ENCODE measurements around the gene NRAP.

Gene NRAP

DNA sequence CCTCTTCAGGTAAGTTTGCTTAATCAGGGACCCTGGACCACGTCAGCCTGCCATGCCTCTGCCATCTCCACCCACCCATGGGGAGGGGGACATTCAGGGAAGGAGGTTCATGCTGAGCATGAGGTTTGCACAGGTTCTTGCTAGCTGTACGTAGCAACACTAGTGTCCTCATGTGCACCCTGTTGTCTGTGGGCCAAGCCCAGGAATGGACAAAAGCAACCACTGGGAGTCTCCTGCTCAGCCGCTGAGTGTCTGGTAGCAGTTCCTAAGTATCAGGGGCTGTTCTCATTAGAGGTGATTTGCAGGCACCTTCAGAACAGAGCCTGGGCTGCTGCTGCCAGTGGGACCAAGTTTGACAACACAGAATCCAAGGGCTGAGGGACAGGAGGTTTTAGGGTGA, 33.8 kb upstream of the NRAP start:
- Histone ChIP-seq H3K27ac (ENCODE audit: low read depth, low read length) (no peak overlapping the region), H3K4me3 (ENCODE audit: low read depth in 1 of 2, low read length in 2 of 2) (no peak overlapping the region), H3K9ac (ENCODE audit: low read depth in 1 of 2, low read length in 2 of 2) (no peak overlapping the region), H3K9me3 (ENCODE audit: control insufficient read depth in 1 of 2, low read length in 2 of 2) (peaks cover 0 to 13% of the 10 kb centered on the region in 2 donors), H3K4me1 (ENCODE audit: control insufficient read depth in 1 of 2, insufficient read depth in 2 of 2, low read length in 2 of 2) (no peaks in the 10 kb centered on the region), H3K27me3 (ENCODE audit: control insufficient read depth in 1 of 2, insufficient read depth in 2 of 2, low read length in 2 of 2) (no peaks in the 10 kb centered on the region), H3K36me3 (ENCODE audit: control insufficient read depth in 1 of 2, insufficient read depth in 2 of 2, low read length in 2 of 2) (peaks cover 27 to 47% of the 10 kb centered on the region in 2 donors)

DNA sequence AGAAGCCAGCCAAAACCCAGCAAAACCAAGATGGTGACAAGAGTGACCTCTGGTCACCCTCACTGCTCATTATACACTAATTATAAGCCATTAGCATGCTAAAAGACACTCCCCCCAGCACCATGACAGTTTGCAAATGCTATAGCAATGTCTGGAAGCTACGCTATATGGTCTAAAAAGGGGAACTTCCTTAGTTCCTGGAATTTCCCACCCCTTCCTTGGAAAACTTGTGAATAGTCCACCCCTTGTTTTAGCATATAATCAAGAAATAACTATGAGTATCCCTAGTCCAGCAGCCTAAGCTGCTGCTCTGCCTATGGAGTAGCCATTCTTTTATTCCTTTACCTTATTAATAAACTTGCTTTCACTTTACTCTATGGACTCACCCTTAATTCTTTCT, 31.9 kb upstream of the NRAP start:
- Histone ChIP-seq H3K36me3 (ENCODE audit: control insufficient read depth in 1 of 2, insufficient read depth in 2 of 2, low read length in 2 of 2) (peaks cover 29 to 50% of the 10 kb centered on the region in 2 donors), H3K9ac (ENCODE audit: low read depth in 1 of 2, low read length in 2 of 2) (no peak overlapping the region), H3K27me3 (ENCODE audit: control insufficient read depth in 1 of 2, insufficient read depth in 2 of 2, low read length in 2 of 2) (no peaks in the 10 kb centered on the region), H3K9me3 (ENCODE audit: control insufficient read depth in 1 of 2, low read length in 2 of 2) (peaks cover 0 to 15% of the 10 kb centered on the region in 2 donors), H3K4me3 (ENCODE audit: low read depth in 1 of 2, low read length in 2 of 2) (no peak overlapping the region), H3K4me1 (ENCODE audit: control insufficient read depth in 1 of 2, insufficient read depth in 2 of 2, low read length in 2 of 2) (peaks cover 0 to 4% of the 10 kb centered on the region in 2 donors), H3K27ac (ENCODE audit: low read depth, low read length) (no peak overlapping the region)

DNA sequence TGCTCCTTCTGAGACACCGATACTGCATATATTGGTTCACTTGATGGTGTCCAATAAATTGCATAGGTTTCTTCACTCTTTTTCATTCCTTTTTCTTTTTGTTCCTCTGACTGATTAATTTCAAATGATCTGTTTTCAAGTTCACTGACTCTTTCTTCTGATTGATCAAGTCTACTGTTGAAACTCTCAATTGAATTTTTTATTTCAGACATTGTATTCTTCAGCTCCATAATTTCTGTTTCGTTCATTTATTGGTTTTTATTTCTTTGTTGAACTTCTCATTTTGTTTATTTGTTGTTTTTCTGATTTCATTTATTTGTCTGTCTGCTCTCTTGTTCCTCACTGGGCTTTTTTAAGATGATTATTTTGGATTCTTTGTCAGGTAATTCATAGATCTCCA, 29.5 kb upstream of the NRAP start:
- Histone ChIP-seq H3K27ac (ENCODE audit: low read depth, low read length) (no peak overlapping the region), H3K36me3 (ENCODE audit: control insufficient read depth in 1 of 2, insufficient read depth in 2 of 2, low read length in 2 of 2) (peaks cover 28 to 34% of the 10 kb centered on the region in 2 donors), H3K9me3 (ENCODE audit: control insufficient read depth in 1 of 2, low read length in 2 of 2) (peaks cover under 1 to 15% of the 10 kb centered on the region in 2 donors), H3K9ac (ENCODE audit: low read depth in 1 of 2, low read length in 2 of 2) (no peak overlapping the region), H3K27me3 (ENCODE audit: control insufficient read depth in 1 of 2, insufficient read depth in 2 of 2, low read length in 2 of 2) (no peaks in the 10 kb centered on the region), H3K4me3 (ENCODE audit: low read depth in 1 of 2, low read length in 2 of 2) (no peak overlapping the region), H3K4me1 (ENCODE audit: control insufficient read depth in 1 of 2, insufficient read depth in 2 of 2, low read length in 2 of 2) (peaks cover 0 to 17% of the 10 kb centered on the region in 2 donors)

DNA sequence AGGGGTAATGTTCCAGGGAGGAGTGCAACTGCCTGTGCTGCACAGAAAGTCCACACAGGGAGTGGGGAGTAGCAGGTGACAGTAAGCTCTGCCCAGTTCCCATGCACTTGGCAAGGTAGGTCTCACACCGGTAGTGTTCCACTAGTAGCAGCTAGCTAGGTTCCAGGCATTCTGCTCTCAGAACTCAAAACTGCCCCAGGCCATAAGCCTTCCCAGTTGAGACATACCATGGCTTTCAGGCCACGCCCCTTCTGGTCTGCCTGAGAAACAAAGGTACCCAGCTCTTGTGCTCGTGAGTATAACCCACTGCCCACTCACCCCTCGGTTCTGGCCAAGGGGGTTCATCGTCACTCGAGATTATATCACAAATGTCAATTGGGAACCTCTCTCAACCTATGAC, 28.4 kb upstream of the NRAP start:
- Histone ChIP-seq H3K9ac (ENCODE audit: low read depth in 1 of 2, low read length in 2 of 2) (no peak overlapping the region), H3K9me3 (ENCODE audit: control insufficient read depth in 1 of 2, low read length in 2 of 2) (peaks cover 5 to 19% of the 10 kb centered on the region in 2 donors)

DNA sequence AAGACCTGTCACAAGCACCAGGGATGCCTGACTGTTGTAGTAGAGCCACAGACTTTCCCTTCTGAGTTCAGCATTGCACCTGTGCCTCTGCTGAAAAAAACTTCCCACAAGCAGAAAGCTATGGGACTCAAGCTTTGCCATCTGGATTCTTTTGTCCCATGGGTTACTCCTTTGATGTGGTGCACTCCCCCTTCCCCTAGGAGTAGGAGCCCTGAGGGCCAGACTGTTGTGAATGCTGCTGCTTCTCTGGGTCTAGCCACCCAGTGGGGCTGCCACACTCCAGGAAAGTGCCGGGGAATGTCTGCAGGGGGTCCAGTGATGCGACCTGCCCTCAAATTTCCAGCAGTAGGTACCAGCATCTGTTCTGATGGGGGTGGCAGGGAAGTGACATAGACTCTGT, 27.5 kb upstream of the NRAP start:
- Histone ChIP-seq H3K9ac (ENCODE audit: low read depth in 1 of 2, low read length in 2 of 2) (no peak overlapping the region), H3K36me3 (ENCODE audit: control insufficient read depth in 1 of 2, insufficient read depth in 2 of 2, low read length in 2 of 2) (peaks cover 19 to 22% of the 10 kb centered on the region in 2 donors), H3K4me3 (ENCODE audit: low read depth in 1 of 2, low read length in 2 of 2) (no peak overlapping the region), H3K27ac (ENCODE audit: low read depth, low read length) (no peak overlapping the region), H3K27me3 (ENCODE audit: control insufficient read depth in 1 of 2, insufficient read depth in 2 of 2, low read length in 2 of 2) (no peaks in the 10 kb centered on the region), H3K9me3 (ENCODE audit: control insufficient read depth in 1 of 2, low read length in 2 of 2) (peaks cover 12 to 23% of the 10 kb centered on the region in 2 donors), H3K4me1 (ENCODE audit: control insufficient read depth in 1 of 2, insufficient read depth in 2 of 2, low read length in 2 of 2) (peaks cover 0 to 17% of the 10 kb centered on the region in 2 donors)

More for the DNA sequence above, 28.4 kb upstream of the NRAP start:
- H3K27me3 ChIP-seq (ENCODE audit: control insufficient read depth in 1 of 2, insufficient read depth in 2 of 2, low read length in 2 of 2), result no peaks in the 10 kb centered on the region
- H3K4me3 ChIP-seq (ENCODE audit: low read depth in 1 of 2, low read length in 2 of 2), result no peak overlapping the region
- H3K4me1 ChIP-seq (ENCODE audit: control insufficient read depth in 1 of 2, insufficient read depth in 2 of 2, low read length in 2 of 2), result peaks cover 0 to 17% of the 10 kb centered on the region in 2 donors
- H3K36me3 ChIP-seq (ENCODE audit: control insufficient read depth in 1 of 2, insufficient read depth in 2 of 2, low read length in 2 of 2), result peaks cover 19 to 24% of the 10 kb centered on the region in 2 donors
- H3K27ac ChIP-seq (ENCODE audit: low read depth, low read length), result no peak overlapping the region

DNA sequence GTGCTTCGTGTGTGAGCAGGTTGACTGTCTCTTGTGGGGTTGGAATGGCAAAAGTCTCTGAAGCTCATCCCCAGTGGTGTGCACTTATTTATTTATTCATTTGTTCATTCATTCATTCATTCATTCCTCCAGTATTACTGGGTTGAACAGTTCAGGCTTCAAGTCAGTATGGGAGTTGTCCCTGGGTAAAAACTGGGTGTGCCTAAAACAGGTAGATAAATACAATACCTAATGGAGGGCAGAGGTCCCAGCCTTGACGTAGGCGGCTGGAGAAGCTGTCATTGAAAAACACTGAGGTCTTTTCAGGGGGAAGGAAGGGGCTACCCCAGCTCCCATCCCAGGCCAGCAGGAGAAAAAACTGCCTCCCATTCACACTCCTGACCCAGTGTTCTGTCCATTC, 26.9 kb upstream of the NRAP start:
- Histone ChIP-seq H3K27me3 (ENCODE audit: control insufficient read depth in 1 of 2, insufficient read depth in 2 of 2, low read length in 2 of 2) (no peaks in the 10 kb centered on the region), H3K9ac (ENCODE audit: low read depth in 1 of 2, low read length in 2 of 2) (no peak overlapping the region), H3K4me3 (ENCODE audit: low read depth in 1 of 2, low read length in 2 of 2) (no peak overlapping the region), H3K4me1 (ENCODE audit: control insufficient read depth in 1 of 2, insufficient read depth in 2 of 2, low read length in 2 of 2) (peaks cover 0 to 17% of the 10 kb centered on the region in 2 donors), H3K27ac (ENCODE audit: low read depth, low read length) (no peak overlapping the region), H3K9me3 (ENCODE audit: control insufficient read depth in 1 of 2, low read length in 2 of 2) (peaks cover 12 to 23% of the 10 kb centered on the region in 2 donors), H3K36me3 (ENCODE audit: control insufficient read depth in 1 of 2, insufficient read depth in 2 of 2, low read length in 2 of 2) (peaks cover 19 to 22% of the 10 kb centered on the region in 2 donors)

DNA sequence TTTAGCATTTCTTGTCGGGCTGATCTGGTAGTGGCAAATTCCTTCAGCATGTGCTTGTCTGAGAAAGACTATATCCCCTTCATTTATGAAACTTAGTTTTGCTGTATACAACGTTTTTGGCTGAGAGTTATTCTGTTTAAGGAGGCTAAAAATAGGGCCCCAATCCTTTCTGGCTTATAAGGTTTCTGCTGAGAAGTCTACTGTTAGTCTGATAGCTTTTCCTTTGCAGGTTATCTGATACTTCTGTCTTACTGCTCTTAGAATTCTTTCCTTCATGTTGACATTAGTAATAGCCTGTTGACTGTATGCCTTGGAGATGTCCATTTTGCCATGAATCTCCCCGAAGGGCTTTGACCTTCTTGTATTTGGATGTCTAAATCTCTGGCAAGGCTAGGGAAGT, 25.7 kb upstream of the NRAP start:
- Histone ChIP-seq H3K27me3 (ENCODE audit: control insufficient read depth in 1 of 2, insufficient read depth in 2 of 2, low read length in 2 of 2) (no peaks in the 10 kb centered on the region), H3K36me3 (ENCODE audit: control insufficient read depth in 1 of 2, insufficient read depth in 2 of 2, low read length in 2 of 2) (peaks cover 18 to 22% of the 10 kb centered on the region in 2 donors), H3K9me3 (ENCODE audit: control insufficient read depth in 1 of 2, low read length in 2 of 2) (peaks cover 12 to 23% of the 10 kb centered on the region in 2 donors), H3K27ac (ENCODE audit: low read depth, low read length) (no peak overlapping the region), H3K9ac (ENCODE audit: low read depth in 1 of 2, low read length in 2 of 2) (no peak overlapping the region), H3K4me3 (ENCODE audit: low read depth in 1 of 2, low read length in 2 of 2) (no peak overlapping the region), H3K4me1 (ENCODE audit: control insufficient read depth in 1 of 2, insufficient read depth in 2 of 2, low read length in 2 of 2) (peaks cover 0 to 26% of the 10 kb centered on the region in 2 donors)

DNA sequence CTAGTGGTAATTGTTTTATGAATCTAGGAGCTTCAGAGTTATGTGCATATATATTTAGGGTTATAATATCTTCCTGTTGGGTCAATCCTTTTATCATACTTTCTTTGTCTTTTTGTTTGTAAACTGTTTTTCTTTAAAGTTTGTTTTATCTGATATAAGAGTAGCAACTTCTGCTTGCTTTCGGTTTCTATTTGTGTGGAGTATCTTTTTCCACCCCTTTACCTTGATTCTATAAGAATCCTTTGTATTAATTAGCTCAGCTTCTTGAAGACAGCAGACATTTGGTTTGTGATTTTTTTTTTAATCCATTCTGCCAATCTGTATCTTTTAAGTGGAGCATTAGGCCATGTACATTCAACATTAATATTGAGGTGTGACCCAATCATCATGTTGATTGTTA, 25.2 kb upstream of the NRAP start:
- Histone ChIP-seq H3K9ac (ENCODE audit: low read depth in 1 of 2, low read length in 2 of 2) (no peak overlapping the region), H3K27me3 (ENCODE audit: control insufficient read depth in 1 of 2, insufficient read depth in 2 of 2, low read length in 2 of 2) (no peaks in the 10 kb centered on the region), H3K9me3 (ENCODE audit: control insufficient read depth in 1 of 2, low read length in 2 of 2) (peaks cover 12 to 23% of the 10 kb centered on the region in 2 donors), H3K4me3 (ENCODE audit: low read depth in 1 of 2, low read length in 2 of 2) (no peak overlapping the region), H3K36me3 (ENCODE audit: control insufficient read depth in 1 of 2, insufficient read depth in 2 of 2, low read length in 2 of 2) (peaks cover 15 to 22% of the 10 kb centered on the region in 2 donors), H3K4me1 (ENCODE audit: control insufficient read depth in 1 of 2, insufficient read depth in 2 of 2, low read length in 2 of 2) (peaks cover 0 to 26% of the 10 kb centered on the region in 2 donors), H3K27ac (ENCODE audit: low read depth, low read length) (no peak overlapping the region)

DNA sequence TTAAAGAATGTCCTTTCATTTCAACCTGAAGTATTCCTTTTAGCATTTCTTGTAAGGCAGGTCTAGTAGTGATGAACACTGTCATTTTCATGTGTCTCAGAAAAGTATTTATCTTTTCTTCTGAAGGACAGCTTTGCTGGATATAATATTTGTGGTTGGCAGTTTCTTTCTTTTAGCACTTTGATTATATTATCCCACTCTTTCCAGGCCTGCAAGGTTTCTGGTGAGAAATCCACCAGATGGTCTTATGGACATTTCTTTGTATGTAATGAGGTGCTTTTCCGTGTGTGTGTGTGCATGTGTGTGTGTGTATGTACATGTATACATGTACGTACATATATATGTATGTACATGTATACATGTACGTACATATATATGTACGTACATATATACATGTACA, 23.2 kb upstream of the NRAP start:
- no peak overlapping the region for H3K27ac ChIP-seq (ENCODE audit: low read depth, low read length)
- peaks cover 3 to 10% of the 10 kb centered on the region in 2 donors for H3K36me3 ChIP-seq (ENCODE audit: control insufficient read depth in 1 of 2, insufficient read depth in 2 of 2, low read length in 2 of 2)
- no peak overlapping the region for H3K9ac ChIP-seq (ENCODE audit: low read depth in 1 of 2, low read length in 2 of 2)
- peaks cover 8 to 12% of the 10 kb centered on the region in 2 donors for H3K9me3 ChIP-seq (ENCODE audit: control insufficient read depth in 1 of 2, low read length in 2 of 2)
- no peak overlapping the region for H3K4me3 ChIP-seq (ENCODE audit: low read depth in 1 of 2, low read length in 2 of 2)
- H3K27me3 ChIP-seq (ENCODE audit: control insufficient read depth in 1 of 2, insufficient read depth in 2 of 2, low read length in 2 of 2), result no peaks in the 10 kb centered on the region
- H3K4me1 ChIP-seq (ENCODE audit: control insufficient read depth in 1 of 2, insufficient read depth in 2 of 2, low read length in 2 of 2), result peaks cover 5 to 30% of the 10 kb centered on the region in 2 donors

DNA sequence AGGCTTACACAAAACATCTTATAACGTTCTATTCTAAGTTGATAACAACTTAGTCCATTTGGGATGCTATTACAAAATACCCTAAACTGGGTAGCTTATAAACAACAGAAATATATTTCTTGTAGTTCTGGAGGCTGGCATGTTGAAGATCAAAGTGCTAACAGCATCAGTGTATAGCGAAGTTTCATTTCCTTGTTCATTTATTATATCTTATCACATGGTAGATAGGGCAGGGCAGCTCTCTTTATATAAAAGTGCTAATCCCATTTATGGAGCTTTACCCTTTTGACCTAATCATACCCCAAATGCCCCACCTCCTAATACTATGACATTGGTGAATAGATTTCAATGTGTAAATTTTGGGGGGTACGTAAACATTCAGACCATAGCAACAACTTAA, 22.2 kb upstream of the NRAP start:
- Histone ChIP-seq H3K36me3 (ENCODE audit: control insufficient read depth in 1 of 2, insufficient read depth in 2 of 2, low read length in 2 of 2) (no peaks in the 10 kb centered on the region), H3K9ac (ENCODE audit: low read depth in 1 of 2, low read length in 2 of 2) (no peak overlapping the region), H3K27me3 (ENCODE audit: control insufficient read depth in 1 of 2, insufficient read depth in 2 of 2, low read length in 2 of 2) (no peaks in the 10 kb centered on the region), H3K4me1 (ENCODE audit: control insufficient read depth in 1 of 2, insufficient read depth in 2 of 2, low read length in 2 of 2) (peaks cover 13 to 33% of the 10 kb centered on the region in 2 donors), H3K9me3 (ENCODE audit: control insufficient read depth in 1 of 2, low read length in 2 of 2) (peaks cover 8 to 12% of the 10 kb centered on the region in 2 donors), H3K27ac (ENCODE audit: low read depth, low read length) (no peak overlapping the region), H3K4me3 (ENCODE audit: low read depth in 1 of 2, low read length in 2 of 2) (no peak overlapping the region)

DNA sequence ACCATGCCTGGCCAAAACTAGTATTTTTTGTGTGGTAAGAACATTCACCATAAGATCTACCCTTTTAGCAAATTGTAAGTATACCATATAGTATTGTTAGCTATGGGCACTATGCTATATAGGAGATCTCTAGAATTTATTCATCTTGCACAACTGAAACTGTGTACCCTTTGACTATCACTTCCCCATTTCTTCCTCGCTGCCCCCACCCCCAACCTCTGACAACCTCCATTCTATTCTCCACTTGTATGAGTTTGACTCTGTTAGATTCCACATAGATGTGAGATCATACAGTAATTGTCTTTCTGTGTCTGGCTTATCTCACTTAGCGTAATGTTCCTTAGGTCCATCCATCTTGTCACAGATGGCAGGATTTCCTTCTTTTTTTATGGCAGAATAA, 19.5 kb upstream of the NRAP start:
- Histone ChIP-seq H3K27ac (ENCODE audit: low read depth, low read length) (no peak overlapping the region), H3K4me1 (ENCODE audit: control insufficient read depth in 1 of 2, insufficient read depth in 2 of 2, low read length in 2 of 2) (peaks cover 24 to 25% of the 10 kb centered on the region in 2 donors), H3K9ac (ENCODE audit: low read depth in 1 of 2, low read length in 2 of 2) (no peak overlapping the region)

More for the DNA sequence above, 19.5 kb upstream of the NRAP start:
- peaks cover 8 to 11% of the 10 kb centered on the region in 2 donors for H3K9me3 ChIP-seq (ENCODE audit: control insufficient read depth in 1 of 2, low read length in 2 of 2)
- H3K27me3 ChIP-seq (ENCODE audit: control insufficient read depth in 1 of 2, insufficient read depth in 2 of 2, low read length in 2 of 2), result no peaks in the 10 kb centered on the region
- H3K4me3 ChIP-seq (ENCODE audit: low read depth in 1 of 2, low read length in 2 of 2), result no peak overlapping the region
- no peaks in the 10 kb centered on the region for H3K36me3 ChIP-seq (ENCODE audit: control insufficient read depth in 1 of 2, insufficient read depth in 2 of 2, low read length in 2 of 2)
